Activated CD8-positive, alpha-beta T cell treated with anti-CD3 and anti-CD28 coated beads, Interleukin-2, amount 10 ng/mL, durations not matched to agents 7 days and 5 days (primary cell): ENCODE measurements around the gene PRKAG1. TPM values are rescaled to one million over a fixed set of nuclear protein-coding genes. Genes with fewer than 3 reads are reported as not detected.

Experiments used
- ATAC-seq: fragments of 150-1000 bp; cut with Tn5 transposase; one replicate; pipeline ENCODE4 v1.10.0; 2021; ENCODE audit warnings: moderate library complexity
- CTCF ChIA-PET: fragments of 350-600 bp; sonication (Branson Sonifier 250); formaldehyde crosslinking; loops from one replicate; lab custom pipeline; 2021; ENCODE audit warnings: antibody characterized with exemption; lab: Charles Lee
- POLR2A ChIA-PET: fragments of 350-600 bp; sonication (Branson Sonifier 250); formaldehyde crosslinking; loops from one replicate; lab custom pipeline; 2021; ENCODE audit warnings: antibody characterized with exemption; lab: Charles Lee
- DNase-seq: peaks from one replicate; pipeline ENCODE4 v3.0.0-alpha.2; 2020
- H3K27ac Mint-ChIP-seq: one replicate; pipeline ENCODE4 v1.8.0; 2021; ENCODE audit warnings: mild to moderate bottlenecking, mixed read lengths
- H3K27me3 Mint-ChIP-seq: one replicate; pipeline ENCODE4 v1.8.0; 2021; ENCODE audit warnings: low read depth, mixed read lengths
- H3K36me3 Mint-ChIP-seq: one replicate; pipeline ENCODE4 v1.8.0; 2021; ENCODE audit warnings: low read depth, mixed read lengths
- H3K4me1 Mint-ChIP-seq: one replicate; pipeline ENCODE4 v1.8.0; 2021; ENCODE audit warnings: low read depth, mixed read lengths
- H3K4me3 Mint-ChIP-seq: one replicate; pipeline ENCODE4 v1.8.0; 2021; ENCODE audit warnings: mild to moderate bottlenecking, mixed read lengths
- H3K9me3 Mint-ChIP-seq: one replicate; pipeline ENCODE4 v1.8.0; 2022; ENCODE audit warnings: mixed read lengths; ENCODE audit not compliant: insufficient read depth
- total RNA-seq, 2 experiments: library from RNA; stranded (reverse); gene quantifications; one replicate each; pipeline ENCODE4 v1.2.3, GENCODE V29; 2021

Gene PRKAG1
- total RNA-seq, 2 experiments from 2014 or later, result 57.5 to 59.8 TPM

DNA sequence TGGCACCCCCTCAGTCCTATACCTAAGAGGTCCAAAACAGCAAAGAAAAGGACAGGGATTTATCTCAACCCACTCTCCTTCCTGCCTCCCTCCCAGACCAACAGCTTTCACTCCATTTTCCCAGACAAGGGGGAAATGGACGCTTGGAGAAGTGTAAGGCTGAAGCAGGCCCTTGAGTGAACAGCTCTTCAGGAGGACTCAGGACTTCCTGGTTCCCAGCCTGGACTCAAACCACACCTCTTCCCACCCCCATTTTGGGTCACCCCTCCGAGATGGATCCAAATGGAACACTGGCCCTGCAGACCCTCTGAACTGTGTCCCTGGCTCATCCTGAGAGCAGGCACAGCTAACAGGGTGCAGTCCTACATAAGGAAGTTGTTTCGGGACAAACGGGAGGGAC is 39.3 kb upstream of the PRKAG1 start:
- peaks cover 51% of the 10 kb centered on the region for H3K4me1 Mint-ChIP-seq
- no peaks in the 10 kb centered on the region for H3K27me3 Mint-ChIP-seq
- no peaks in the 10 kb centered on the region for H3K9me3 Mint-ChIP-seq
- POLR2A ChIA-PET, result interaction anchor here (1.4 to 3.6 kb wide), 2 partner anchors 14 to 73 kb away, joined by 4 to 28 read pairs; partner anchors contain the start of gene TUBA1B
- no peak for ATAC-seq
- no peak for DNase-seq
- CTCF ChIA-PET, result interaction anchor here (0.8 to 6.3 kb wide), 10 partner anchors 12 to 241 kb away, joined by 3 to 35 read pairs (median 4); partner anchors contain the start of gene RHEBL1
- peak overlapping the region; percentile 95 for H3K4me3 Mint-ChIP-seq
- peak overlapping the region; percentile 89 for H3K27ac Mint-ChIP-seq
- peaks cover 44% of the 10 kb centered on the region for H3K36me3 Mint-ChIP-seq

DNA sequence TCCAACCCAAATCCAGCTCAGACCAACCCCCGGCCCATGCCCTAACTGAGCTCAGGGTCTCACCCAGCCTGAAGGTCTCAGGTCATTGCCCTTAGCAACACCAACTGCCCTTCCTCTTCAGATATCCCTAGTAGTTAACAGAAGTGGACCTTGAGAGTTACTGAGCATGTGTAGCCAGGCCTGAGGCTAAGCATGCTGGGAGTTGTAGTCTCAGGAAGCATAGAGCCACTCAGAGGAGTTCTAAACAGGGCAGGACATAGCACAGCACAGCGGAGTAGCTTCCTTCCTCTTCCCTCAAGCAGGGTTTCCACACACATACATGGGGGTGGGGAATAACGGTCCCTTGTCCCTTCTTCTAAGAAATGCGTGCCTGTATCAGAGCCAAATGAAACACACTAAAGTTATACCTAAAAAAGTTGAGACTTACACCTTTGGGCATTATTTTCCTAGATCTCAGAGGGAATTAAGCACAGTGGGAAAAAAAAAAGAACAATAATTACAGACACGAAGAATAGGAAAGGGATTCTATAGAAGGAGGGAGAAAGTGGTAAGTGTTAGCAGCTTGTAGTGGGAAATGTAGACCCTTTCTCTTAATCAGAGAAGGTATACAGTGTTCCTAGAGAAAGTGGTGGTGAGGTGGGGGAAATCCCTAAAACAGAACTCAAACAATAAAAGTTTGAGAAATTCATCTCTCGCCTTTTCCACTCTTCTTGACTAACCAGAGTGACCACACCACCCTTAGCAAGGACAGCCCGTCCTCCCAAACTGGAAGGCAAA is 37.6 kb upstream of the PRKAG1 start:
- Mint-ChIP-seq H3K4me3 (peak overlapping the region; percentile 95), H3K36me3 (peaks cover 59% of the 10 kb centered on the region), H3K4me1 (peaks cover 43% of the 10 kb centered on the region), H3K9me3 (no peaks in the 10 kb centered on the region), H3K27ac (peak overlapping the region; percentile 36), H3K27me3 (no peaks in the 10 kb centered on the region)
- DNase-seq (peak; percentile 72), ATAC-seq (peak; percentile 70)
- POLR2A ChIA-PET, result interaction anchor here (0.6 to 2.6 kb wide), 5 partner anchors 14 to 133 kb away, joined by 3 to 18 read pairs (median 4); partner anchors contain the start of genes RHEBL1, TUBA1A and TUBA1B
- CTCF ChIA-PET, result interaction anchor here (0.8 to 6.3 kb wide), 9 partner anchors 8 to 74 kb away, joined by 3 to 35 read pairs (median 4); partner anchors contain the start of genes DHH and RHEBL1

DNA sequence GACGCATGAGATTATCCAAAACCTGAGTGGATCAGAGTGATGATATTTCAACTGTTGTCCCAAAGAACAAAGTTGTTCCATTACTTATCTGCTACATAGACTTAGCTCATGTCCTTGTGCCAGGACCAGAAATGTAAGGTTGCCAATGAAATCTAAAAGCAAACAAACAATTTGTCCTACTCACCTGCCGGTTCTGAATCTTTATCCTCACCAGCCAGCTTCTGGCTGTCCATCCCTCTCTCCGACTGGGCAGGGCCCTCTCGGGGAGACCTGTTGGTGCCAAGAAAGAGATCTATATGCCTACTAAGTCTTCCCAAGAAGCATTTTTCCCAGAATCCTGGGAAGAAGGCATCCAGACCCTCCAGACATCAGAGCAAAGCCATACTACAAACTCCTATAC is 36.5 kb upstream of the PRKAG1 start:
- DNase-seq (no peak), ATAC-seq (no peak)
- ChIA-PET CTCF (interaction anchor here (1.0 to 6.3 kb wide), 7 partner anchors 9 to 75 kb away, joined by 3 to 35 read pairs (median 5); partner anchors contain the start of genes DHH and RHEBL1), POLR2A (interaction anchor here (0.8 to 2.6 kb wide), 4 partner anchors 15 to 134 kb away, joined by 3 to 18 read pairs (median 3); partner anchors contain the start of genes RHEBL1, TUBA1A and TUBA1B)
- Mint-ChIP-seq H3K27me3 (no peaks in the 10 kb centered on the region), H3K4me1 (peaks cover 41% of the 10 kb centered on the region), H3K9me3 (no peaks in the 10 kb centered on the region), H3K4me3 (no peak overlapping the region), H3K27ac (peak overlapping the region; percentile 4), H3K36me3 (peaks cover 66% of the 10 kb centered on the region)

DNA sequence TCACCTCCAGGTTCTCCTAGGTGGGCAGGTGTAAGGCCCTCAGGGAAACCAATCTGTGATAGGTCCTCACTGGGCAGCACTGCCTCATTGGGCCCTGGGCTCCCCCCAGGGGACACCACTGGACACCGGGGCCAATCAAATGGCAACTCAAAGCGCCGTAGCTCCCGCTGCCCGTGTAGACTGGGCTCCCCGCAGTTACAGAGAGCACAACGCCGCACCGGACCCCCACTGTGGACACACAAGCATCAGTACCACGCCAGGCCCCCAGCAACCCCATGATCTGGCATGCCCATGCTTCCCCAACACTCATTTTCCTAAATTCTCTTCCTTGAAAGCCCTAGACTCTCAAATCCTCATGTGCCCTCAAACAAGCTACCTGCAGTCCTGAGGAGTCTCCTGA is 35.9 kb upstream of the PRKAG1 start:
- H3K27me3 Mint-ChIP-seq, result no peaks in the 10 kb centered on the region
- H3K9me3 Mint-ChIP-seq, result no peaks in the 10 kb centered on the region
- ChIA-PET POLR2A (interaction anchor here (0.8 to 2.6 kb wide), 2 partner anchors 15 to 76 kb away, joined by 3 to 18 read pairs; partner anchors contain the start of genes RHEBL1 and TUBA1B), CTCF (interaction anchor here (1.0 to 6.3 kb wide), 5 partner anchors 9 to 66 kb away, joined by 5 to 35 read pairs (median 6); partner anchors contain the start of gene RHEBL1)
- ATAC-seq (no peak), DNase-seq (no peak)
- H3K4me1 Mint-ChIP-seq, result peaks cover 41% of the 10 kb centered on the region
- peaks cover 69% of the 10 kb centered on the region for H3K36me3 Mint-ChIP-seq
- H3K4me3 Mint-ChIP-seq, result no peak overlapping the region
- H3K27ac Mint-ChIP-seq, result peak overlapping the region; percentile 4

DNA sequence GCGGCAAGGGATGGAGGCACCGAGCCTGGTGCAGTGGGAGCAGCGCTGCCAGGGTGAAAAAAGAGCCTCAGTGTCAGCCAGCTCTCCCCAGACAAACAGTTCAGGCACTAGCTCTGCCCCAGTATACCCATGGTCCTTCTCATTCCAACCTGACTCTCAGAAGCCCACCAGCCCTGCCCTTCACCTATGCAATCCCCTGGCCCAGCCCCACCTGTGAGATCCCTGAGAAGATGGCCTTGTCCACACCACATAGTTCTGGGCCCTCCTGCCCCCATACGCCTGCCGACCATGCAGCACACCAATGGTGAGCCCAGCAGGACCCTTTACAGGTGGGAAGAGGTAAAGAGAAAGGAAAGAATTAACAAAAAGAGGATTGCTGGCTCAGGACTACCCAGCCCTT is 35.5 kb upstream of the PRKAG1 start:
- peaks cover 66% of the 10 kb centered on the region for H3K36me3 Mint-ChIP-seq
- H3K4me1 Mint-ChIP-seq, result peaks cover 41% of the 10 kb centered on the region
- H3K27ac Mint-ChIP-seq, result no peak overlapping the region
- ChIA-PET POLR2A (interaction anchor here (2.6 kb wide), 1 partner anchor 77 kb away, joined by 18 read pairs; the partner anchor contains the start of gene TUBA1B), CTCF (interaction anchor here (2.4 kb wide), 1 partner anchor 10 kb away, joined by 17 read pairs; no protein-coding TSS in a partner anchor)
- H3K4me3 Mint-ChIP-seq, result no peak overlapping the region
- H3K9me3 Mint-ChIP-seq, result no peaks in the 10 kb centered on the region
- H3K27me3 Mint-ChIP-seq, result no peaks in the 10 kb centered on the region
- ATAC-seq (no peak), DNase-seq (no peak)

DNA sequence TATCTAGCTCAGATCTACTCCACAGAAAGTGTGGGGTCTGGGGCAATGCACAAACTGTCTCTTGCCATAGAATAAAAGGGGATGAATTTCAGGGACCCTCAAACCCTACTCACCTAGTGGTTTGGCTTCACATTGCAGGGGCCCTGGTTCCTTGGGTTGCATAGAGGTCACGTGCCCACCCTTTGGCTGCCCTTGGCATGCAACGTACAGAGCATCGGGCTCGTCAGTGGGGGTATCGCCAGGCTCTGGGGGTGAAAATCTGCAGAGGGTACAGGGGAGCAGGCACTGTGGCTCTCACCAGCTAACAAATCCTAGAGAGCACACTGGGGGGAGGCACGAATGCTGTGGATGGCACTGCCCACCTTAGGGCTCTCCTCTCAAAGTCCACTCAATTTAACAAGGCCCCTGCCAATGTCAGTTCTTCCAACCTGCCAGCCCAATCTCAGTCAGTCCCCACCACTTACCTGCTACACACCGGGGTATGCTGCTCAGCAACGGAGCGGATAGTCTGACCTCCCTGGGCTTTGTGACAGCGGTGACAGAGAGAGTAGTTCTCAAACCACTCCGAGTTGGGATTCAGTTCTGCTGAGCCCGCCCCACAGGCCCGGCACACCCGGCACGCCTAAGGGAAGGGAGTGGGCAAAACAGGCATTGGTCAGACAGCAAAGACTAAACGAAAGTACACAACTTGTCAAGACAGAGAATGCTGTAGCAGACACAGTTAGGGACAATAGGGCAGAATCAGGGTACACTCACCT is 34.1 kb upstream of the PRKAG1 start:
- Mint-ChIP-seq H3K4me1 (peaks cover 30% of the 10 kb centered on the region), H3K27ac (no peak overlapping the region), H3K4me3 (no peak overlapping the region), H3K36me3 (peaks cover 72% of the 10 kb centered on the region), H3K9me3 (no peaks in the 10 kb centered on the region), H3K27me3 (no peaks in the 10 kb centered on the region)
- CTCF ChIA-PET, result interaction anchor here (0.7 kb wide), 1 partner anchor 65 kb away, joined by 3 read pairs; no protein-coding TSS in a partner anchor
- ATAC-seq (no peak), DNase-seq (no peak)
- POLR2A ChIA-PET, result no interaction called here

DNA sequence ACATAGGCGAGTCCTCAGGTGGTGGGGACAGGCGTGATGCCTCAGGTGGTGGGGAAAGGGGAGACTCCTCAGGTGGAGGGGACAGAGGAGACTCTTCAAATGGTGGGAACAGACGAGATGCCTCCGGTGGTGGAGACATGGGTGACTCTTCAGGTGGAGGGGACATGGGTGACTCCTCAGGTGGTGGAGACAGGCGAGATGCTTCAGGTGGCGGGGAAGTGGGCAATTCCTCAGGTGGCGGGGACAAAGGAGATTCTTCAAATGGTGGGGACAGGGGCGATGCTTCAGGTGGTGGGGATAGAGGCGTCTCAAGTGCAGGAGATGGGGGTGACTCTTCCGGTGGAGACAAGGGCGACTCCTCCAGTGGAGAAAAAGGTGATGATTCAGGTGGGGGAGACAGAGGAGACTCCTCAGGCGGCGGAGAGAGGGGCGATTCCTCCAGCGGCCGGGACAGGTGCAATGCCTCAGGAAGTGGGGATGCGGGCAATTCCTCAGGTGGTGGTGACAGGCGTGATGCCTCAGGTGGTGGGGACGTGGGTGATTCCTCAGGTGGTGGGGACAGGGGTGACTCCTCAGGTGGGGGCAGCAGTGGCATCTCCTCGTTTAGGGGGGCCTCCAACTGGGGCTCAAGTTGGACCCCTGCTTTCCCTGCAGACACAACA is 33.3 kb upstream of the PRKAG1 start:
- Mint-ChIP-seq H3K27ac (no peak overlapping the region), H3K36me3 (peaks cover 70% of the 10 kb centered on the region), H3K9me3 (no peaks in the 10 kb centered on the region), H3K4me1 (peaks cover 23% of the 10 kb centered on the region), H3K4me3 (no peak overlapping the region), H3K27me3 (no peaks in the 10 kb centered on the region)
- ATAC-seq, result no peak
- DNase-seq, result no peak
- ChIA-PET CTCF (no interaction called here), POLR2A (no interaction called here)

DNA sequence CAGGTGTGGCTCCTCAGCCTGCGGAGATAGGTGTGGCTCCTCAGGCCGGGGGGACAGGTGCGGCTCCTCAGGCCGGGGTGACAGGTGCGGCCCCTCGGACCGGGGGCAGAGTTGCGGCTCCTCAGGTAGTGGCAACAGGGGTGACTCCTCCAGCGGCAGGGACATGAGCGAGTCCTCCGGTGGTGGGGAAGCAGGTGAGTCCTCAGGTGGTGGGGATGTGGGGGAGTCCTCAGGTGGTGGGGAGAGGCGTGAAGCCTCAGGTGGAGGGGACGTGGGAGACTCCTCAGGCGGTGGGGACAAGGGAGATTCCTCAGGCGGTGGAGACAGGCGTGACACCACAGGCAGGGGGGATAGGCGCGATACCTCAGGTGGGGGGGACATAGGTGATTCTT is 32.8 kb upstream of the PRKAG1 start:
- ChIA-PET POLR2A (no interaction called here), CTCF (interaction anchor here (1.4 kb wide), 1 partner anchor 12 kb away, joined by 7 read pairs; no protein-coding TSS in a partner anchor)
- Mint-ChIP-seq H3K36me3 (peaks cover 74% of the 10 kb centered on the region), H3K27me3 (no peaks in the 10 kb centered on the region), H3K9me3 (no peaks in the 10 kb centered on the region), H3K4me1 (peaks cover 18% of the 10 kb centered on the region), H3K4me3 (no peak overlapping the region), H3K27ac (no peak overlapping the region)
- no peak for ATAC-seq
- no peak for DNase-seq

DNA sequence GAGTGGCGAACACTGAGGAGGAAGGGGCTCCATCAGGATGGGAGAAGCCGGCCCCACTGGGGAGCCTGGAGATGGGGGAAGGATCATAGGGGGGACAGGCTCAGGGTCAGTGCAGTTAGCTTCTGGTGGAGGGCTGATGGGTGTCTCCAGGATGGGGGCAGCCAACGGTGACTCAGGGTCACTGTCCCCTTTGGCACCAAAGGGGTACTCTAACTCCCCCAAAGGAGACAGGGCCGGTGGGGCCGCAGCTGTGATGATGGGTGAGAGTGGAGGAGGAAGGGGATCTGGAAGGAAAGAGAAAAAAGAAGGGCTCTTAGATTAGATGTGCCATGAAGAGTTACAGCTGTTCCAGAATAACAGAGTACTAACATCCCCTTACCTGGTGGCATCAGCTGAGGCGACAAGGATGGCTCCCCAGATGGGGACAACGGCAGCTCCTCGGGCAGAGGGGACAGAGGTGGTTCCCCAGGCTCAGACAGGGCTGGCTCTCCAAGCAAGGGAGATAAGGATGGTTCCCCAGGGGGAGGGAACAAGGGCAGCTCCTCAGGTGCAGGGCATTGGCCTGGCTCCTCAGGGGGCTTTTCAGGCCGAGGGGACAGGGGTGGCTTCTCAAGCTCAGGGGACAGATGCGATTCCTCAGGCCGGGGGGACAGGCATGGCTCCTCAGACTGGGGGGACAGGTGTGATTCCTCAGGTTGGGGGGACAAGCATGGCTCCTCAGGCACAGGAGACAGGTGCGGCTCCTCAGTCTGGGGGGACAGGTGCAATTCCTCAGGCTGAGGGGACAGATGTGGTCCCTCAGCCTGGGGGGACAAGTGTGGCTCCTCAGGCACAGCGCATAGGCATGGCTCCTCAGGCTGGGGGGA is 32.2 kb upstream of the PRKAG1 start:
- ChIA-PET POLR2A (no interaction called here), CTCF (interaction anchor here (1.4 to 1.6 kb wide), 2 partner anchors 13 to 63 kb away, joined by 4 to 7 read pairs; no protein-coding TSS in a partner anchor)
- no peak for DNase-seq
- Mint-ChIP-seq H3K27me3 (no peaks in the 10 kb centered on the region), H3K27ac (no peak overlapping the region), H3K9me3 (no peaks in the 10 kb centered on the region), H3K4me3 (no peak overlapping the region), H3K36me3 (peaks cover 76% of the 10 kb centered on the region), H3K4me1 (peaks cover 12% of the 10 kb centered on the region)
- ATAC-seq, result no peak

DNA sequence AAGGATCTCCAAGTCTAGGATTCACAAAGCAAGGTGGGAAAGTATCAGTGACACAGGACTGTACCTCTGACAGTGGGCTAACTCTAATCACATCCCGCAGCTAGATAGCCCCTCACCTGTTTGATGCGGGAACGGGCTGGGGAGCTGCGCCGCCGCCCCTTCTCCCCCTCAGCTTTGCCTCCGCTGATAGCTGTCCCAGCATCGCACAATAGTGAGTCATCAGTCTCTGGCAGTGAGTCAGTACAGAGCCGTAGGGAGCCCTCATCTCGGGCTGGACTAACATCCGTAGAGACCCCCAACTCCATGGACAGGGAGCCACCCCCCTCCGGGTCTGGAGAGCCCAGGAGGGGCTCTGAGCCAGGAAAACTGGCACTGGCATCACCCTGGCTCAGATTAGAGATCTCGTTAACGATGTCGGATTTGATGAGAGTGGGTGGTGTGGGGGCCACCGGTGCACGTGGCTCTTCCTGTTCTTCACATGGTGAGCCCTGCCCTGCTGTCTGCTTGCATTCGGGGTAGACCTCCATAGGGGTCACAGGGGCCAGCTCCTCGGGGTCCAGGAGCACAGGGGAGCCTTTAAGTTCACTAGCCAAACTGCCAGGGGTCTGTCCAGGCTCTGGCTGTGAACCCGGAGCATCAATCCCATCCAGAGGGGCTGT is 31.1 kb upstream of the PRKAG1 start:
- Mint-ChIP-seq H3K27me3 (no peaks in the 10 kb centered on the region), H3K27ac (no peak overlapping the region), H3K4me3 (no peak overlapping the region), H3K9me3 (no peaks in the 10 kb centered on the region), H3K36me3 (peaks cover 78% of the 10 kb centered on the region), H3K4me1 (peaks cover 2% of the 10 kb centered on the region)
- CTCF ChIA-PET, result interaction anchor here (1.6 to 1.8 kb wide), 2 partner anchors 53 to 62 kb away, joined by 4 read pairs; no protein-coding TSS in a partner anchor
- POLR2A ChIA-PET, result no interaction called here
- ATAC-seq (no peak), DNase-seq (no peak)
